Neural cell (in vitro differentiated cells): ENCODE results near the gene ACOT7. TPM values are rescaled to one million over a fixed set of nuclear protein-coding genes. Genes with fewer than 3 reads are reported as not detected.

ENCODE experiments used
- H2AFZ ChIP-seq: fragments of 200-600, 300-800 bp; sonication (generic), shearing (Covaris generic); 2 replicates; pipeline ENCODE4 v1.6.0; 2014; ENCODE audit warnings: low read depth, mild to moderate bottlenecking, antibody characterized with exemption, low read length, moderate library complexity
- H3F3A ChIP-seq: fragments of 200-600 bp; shearing (Covaris generic); 2 replicates; pipeline ENCODE4 v1.6.1; 2016; ENCODE audit warnings: mild to moderate bottlenecking, moderate library complexity, mixed read lengths, antibody characterized with exemption, low read length; ENCODE audit not compliant: insufficient read depth, poor library complexity, severe bottlenecking
- H3K27ac ChIP-seq: fragments of 200-600, 300-800 bp; sonication (generic), shearing (Covaris generic); 2 replicates; pipeline ENCODE4 v1.5.1; 2014; ENCODE audit warnings: mild to moderate bottlenecking, low read length, moderate library complexity
- H3K27me3 ChIP-seq: fragments of 300-800, 200-600 bp; sonication (generic), shearing (Covaris generic); 2 replicates; pipeline ENCODE4 v1.6.0; 2014; ENCODE audit warnings: mild to moderate bottlenecking, low read depth, low read length, moderate library complexity; ENCODE audit not compliant: insufficient read depth
- H3K36me3 ChIP-seq: fragments of 300-800, 200-600 bp; sonication (generic), shearing (Covaris generic); 2 replicates; pipeline ENCODE4 v1.5.1; 2014; ENCODE audit warnings: mild to moderate bottlenecking, antibody characterized with exemption, low read length, moderate library complexity; ENCODE audit not compliant: insufficient read depth
- H3K4me2 ChIP-seq: fragments of 300-800, 200-600 bp; sonication (generic), shearing (Covaris generic); 2 replicates; pipeline ENCODE4 v1.6.0; 2014; ENCODE audit warnings: mild to moderate bottlenecking, low read length
- H3K4me3 ChIP-seq: fragments of 300-800, 200-600 bp; sonication (generic), shearing (Covaris generic); 2 replicates; pipeline ENCODE4 v1.5.1; 2014; ENCODE audit warnings: mild to moderate bottlenecking, low read length, moderate library complexity
- H3K79me2 ChIP-seq: fragments of 200-600 bp; shearing (Covaris generic); replicated peaks from 2 replicates; pipeline ENCODE4 v1.6.0; 2014; ENCODE audit warnings: mild to moderate bottlenecking, low read length, moderate library complexity; ENCODE audit not compliant: insufficient read depth
- H3K9ac ChIP-seq: fragments of 300-800, 200-600 bp; sonication (generic), shearing (Covaris generic); 2 replicates; pipeline ENCODE4 v1.6.1; 2016; ENCODE audit warnings: mild to moderate bottlenecking, low read length, mixed read lengths
- H3K9me2 ChIP-seq: fragments of 200-600 bp; shearing (Covaris generic); 2 replicates; pipeline ENCODE4 v1.6.1; 2016; ENCODE audit warnings: mild to moderate bottlenecking, low read length, mixed read lengths; ENCODE audit not compliant: insufficient read depth
- H3K9me3 ChIP-seq: fragments of 200-600, 300-800 bp; sonication (generic), shearing (Covaris generic); 2 replicates; pipeline ENCODE4 v1.6.1; 2016; ENCODE audit warnings: mild to moderate bottlenecking, mixed run types, low read length, moderate library complexity, mixed read lengths
- H4K20me1 ChIP-seq: fragments of 200-600 bp; shearing (Covaris generic); 2 replicates; pipeline ENCODE4 v1.6.1; 2016; ENCODE audit warnings: mild to moderate bottlenecking, mixed run types; ENCODE audit not compliant: insufficient read depth
- EP300 ChIP-seq: fragments of 450-650 bp; conservative IDR thresholded peaks from 2 replicates; pipeline ENCODE4 v1.6.1; 2014; ENCODE audit warnings: antibody characterized with exemption, mild to moderate bottlenecking, moderate library complexity; ENCODE audit not compliant: poor library complexity, severe bottlenecking
- EZH2 ChIP-seq: fragments of 200-600, 300-800 bp; shearing (Covaris generic), sonication (generic); IDR thresholded peaks from 2 replicates; pipeline ENCODE4 v1.6.1; 2014; ENCODE audit warnings: antibody characterized with exemption, low read length, borderline replicate concordance, mild to moderate bottlenecking; ENCODE audit not compliant: insufficient read depth, poor library complexity, severe bottlenecking
- MXI1 ChIP-seq: fragments of 450-650 bp; conservative IDR thresholded peaks from 2 replicates; pipeline ENCODE4 v1.6.1; 2014; ENCODE audit warnings: antibody characterized with exemption, mild to moderate bottlenecking; ENCODE audit not compliant: poor library complexity, severe bottlenecking
- POLR2AphosphoS5 ChIP-seq: IDR thresholded peaks from 2 replicates; pipeline ENCODE4 v1.6.1; 2012
- RAD21 ChIP-seq: fragments of 450-650 bp; conservative IDR thresholded peaks from 2 replicates; pipeline ENCODE4 v1.6.1; 2014; ENCODE audit warnings: antibody characterized with exemption, mild to moderate bottlenecking, moderate library complexity
- REST ChIP-seq: IDR thresholded peaks from 2 replicates; pipeline ENCODE4 v1.6.1; 2012; ENCODE audit warnings: borderline replicate concordance
- SMC3 ChIP-seq: fragments of 450-650 bp; conservative IDR thresholded peaks from 2 replicates; pipeline ENCODE4 v1.6.1; 2014; ENCODE audit warnings: antibody characterized with exemption, mild to moderate bottlenecking, moderate library complexity; ENCODE audit not compliant: poor library complexity
- TAF1 ChIP-seq: IDR thresholded peaks from 2 replicates; pipeline ENCODE4 v1.6.1; 2012; ENCODE audit warnings: low read depth
- polyA plus RNA-seq: library from polyadenylated mRNA; depleted of rRNA; stranded (reverse); fragments of >200 nt; gene quantifications from 2 replicates; pipeline ENCODE4 v1.2.3, GENCODE V29; 2014
- TF ChIP-seq, protein P1 (sequence below): fragments of 450-650 bp; IDR thresholded peaks from 2 replicates; pipeline ENCODE4 v1.5.1; 2014; ENCODE audit warnings: antibody characterized with exemption, mild to moderate bottlenecking, moderate library complexity; ENCODE audit not compliant: poor library complexity, severe bottlenecking

ACOT7 gene
- polyA plus RNA-seq, 1 donor from 2014 or later, result 101 TPM

DNA sequence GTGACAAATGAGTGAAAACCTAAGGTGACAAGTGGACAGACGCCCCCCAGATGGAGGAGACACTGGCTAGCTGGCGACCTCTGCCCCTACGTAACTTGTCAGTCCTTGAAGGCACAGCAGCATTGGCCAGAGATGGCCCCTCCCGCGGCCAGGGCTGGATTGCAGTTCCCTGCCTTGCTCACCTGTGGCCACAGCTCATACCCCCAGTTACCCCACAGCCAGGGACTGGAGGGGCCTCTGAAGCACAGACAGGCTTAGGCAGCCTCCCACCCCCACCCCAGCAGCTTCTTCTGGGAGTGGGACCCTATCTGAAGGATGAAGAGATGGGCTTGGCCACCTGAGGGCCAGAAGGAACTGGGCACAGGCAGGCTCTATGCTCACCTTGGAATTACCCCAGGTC lies 145.9 kb downstream of the ACOT7 start:
- H2AFZ ChIP-seq, result no peak overlapping the region
- H3K27me3 ChIP-seq, result peaks cover 48% of the 10 kb centered on the region
- TF ChIP-seq REST, result no peak
- no peak for TF ChIP-seq EP300
- no peak for TF ChIP-seq SMC3
- TF ChIP-seq, protein P1, sequence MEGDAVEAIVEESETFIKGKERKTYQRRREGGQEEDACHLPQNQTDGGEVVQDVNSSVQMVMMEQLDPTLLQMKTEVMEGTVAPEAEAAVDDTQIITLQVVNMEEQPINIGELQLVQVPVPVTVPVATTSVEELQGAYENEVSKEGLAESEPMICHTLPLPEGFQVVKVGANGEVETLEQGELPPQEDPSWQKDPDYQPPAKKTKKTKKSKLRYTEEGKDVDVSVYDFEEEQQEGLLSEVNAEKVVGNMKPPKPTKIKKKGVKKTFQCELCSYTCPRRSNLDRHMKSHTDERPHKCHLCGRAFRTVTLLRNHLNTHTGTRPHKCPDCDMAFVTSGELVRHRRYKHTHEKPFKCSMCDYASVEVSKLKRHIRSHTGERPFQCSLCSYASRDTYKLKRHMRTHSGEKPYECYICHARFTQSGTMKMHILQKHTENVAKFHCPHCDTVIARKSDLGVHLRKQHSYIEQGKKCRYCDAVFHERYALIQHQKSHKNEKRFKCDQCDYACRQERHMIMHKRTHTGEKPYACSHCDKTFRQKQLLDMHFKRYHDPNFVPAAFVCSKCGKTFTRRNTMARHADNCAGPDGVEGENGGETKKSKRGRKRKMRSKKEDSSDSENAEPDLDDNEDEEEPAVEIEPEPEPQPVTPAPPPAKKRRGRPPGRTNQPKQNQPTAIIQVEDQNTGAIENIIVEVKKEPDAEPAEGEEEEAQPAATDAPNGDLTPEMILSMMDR, result no peak
- no peak for TF ChIP-seq MXI1
- TF ChIP-seq TAF1, result no peak
- no peak for TF ChIP-seq RAD21
- no peak for TF ChIP-seq EZH2
- TF ChIP-seq POLR2AphosphoS5, result no peak
- no peaks in the 10 kb centered on the region for H3K9me2 ChIP-seq
- H3K27ac ChIP-seq, result no peak overlapping the region
- H3F3A ChIP-seq, result no peaks in the 10 kb centered on the region
- no peak overlapping the region for H3K4me3 ChIP-seq
- no peaks in the 10 kb centered on the region for H3K36me3 ChIP-seq
- no peaks in the 10 kb centered on the region for H3K9me3 ChIP-seq
- no peaks in the 10 kb centered on the region for H3K79me2 ChIP-seq
- no peak overlapping the region for H3K9ac ChIP-seq
- H4K20me1 ChIP-seq, result no peaks in the 10 kb centered on the region
- no peak overlapping the region for H3K4me2 ChIP-seq

DNA sequence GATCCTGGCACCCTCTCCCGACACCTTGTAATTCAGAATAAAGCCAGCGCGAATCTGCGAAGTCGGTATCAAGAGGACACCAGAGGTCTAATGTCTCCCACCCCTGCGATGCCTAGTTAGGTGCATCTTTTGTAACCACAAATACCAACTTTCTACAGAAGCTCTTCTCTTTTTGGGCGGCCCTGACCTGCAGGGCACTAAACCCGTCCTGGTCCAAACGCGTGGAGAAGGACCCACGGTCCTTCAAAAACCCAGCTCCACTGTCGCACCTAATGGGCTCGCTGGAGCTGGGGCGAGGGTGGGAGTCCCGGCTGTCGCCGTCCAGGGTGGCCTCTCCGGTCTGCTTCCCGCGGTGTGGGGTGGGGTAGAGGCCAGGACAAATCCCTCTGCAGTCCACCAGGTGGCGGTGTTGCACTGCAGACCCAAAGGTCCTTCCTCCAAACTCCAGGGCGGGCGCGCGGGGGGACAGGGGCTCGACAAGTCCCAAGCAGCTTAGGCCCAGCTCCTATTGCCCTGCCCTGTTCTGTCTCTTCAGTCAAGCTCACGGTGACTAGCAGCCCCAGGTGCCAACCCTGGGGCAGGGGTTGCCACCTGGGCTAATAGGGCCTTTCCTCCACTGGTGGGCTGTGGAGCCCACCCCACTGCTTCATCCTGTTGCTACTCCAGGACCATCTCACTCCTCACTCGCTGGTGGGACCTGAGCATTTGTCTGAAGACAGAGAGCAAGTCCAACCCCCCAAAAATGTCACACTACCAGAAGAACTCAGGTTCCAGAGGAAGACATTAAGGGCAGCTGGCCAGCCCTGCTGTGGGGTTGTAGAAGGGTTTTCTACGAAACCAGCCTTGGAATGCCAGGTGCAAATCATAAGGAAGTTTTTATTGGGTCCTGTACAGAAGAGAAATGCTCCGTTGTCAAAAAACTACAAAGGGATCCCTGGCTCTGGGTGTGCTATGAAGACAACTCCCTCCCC lies 146.8 kb downstream of the ACOT7 start:
- no peaks in the 10 kb centered on the region for H3F3A ChIP-seq
- H4K20me1 ChIP-seq, result no peaks in the 10 kb centered on the region
- peak; percentile 97 for TF ChIP-seq RAD21
- no peak for TF ChIP-seq TAF1
- TF ChIP-seq SMC3, result peak; percentile 97
- TF ChIP-seq, protein P1, result peak; percentile 97
- peak; percentile 40 for TF ChIP-seq MXI1
- TF ChIP-seq EP300, result no peak
- H2AFZ ChIP-seq, result no peak overlapping the region
- no peaks in the 10 kb centered on the region for H3K9me3 ChIP-seq
- H3K27me3 ChIP-seq, result peaks cover 57% of the 10 kb centered on the region
- no peak overlapping the region for H3K27ac ChIP-seq
- no peak overlapping the region for H3K4me2 ChIP-seq
- no peaks in the 10 kb centered on the region for H3K79me2 ChIP-seq
- peak overlapping the region; percentile 68 for H3K4me3 ChIP-seq
- peak overlapping the region; percentile 60 for H3K9ac ChIP-seq
- H3K36me3 ChIP-seq, result no peaks in the 10 kb centered on the region
- no peaks in the 10 kb centered on the region for H3K9me2 ChIP-seq
